Hematopoietic multipotent progenitor cell treated with erythropoietin and hydrocortisone succinate and interleukin-3 and kit ligand, for 6 days (in vitro differentiated cells): ENCODE results near the gene CCDC106.

Source experiments
- DNase-seq: peaks from one replicate; pipeline ENCODE4 v3.0.0-alpha.2; 2015

Gene CCDC106

GRCh38 chr19:55652311-55653128 lies 4.5 kb downstream of the CCDC106 start:
- no peak for DNase-seq

- DNase-seq, result peak; percentile 99
Measured at GRCh38 chr19:55653651-55654322, 5.8 kb downstream of the CCDC106 start.

DNA sequence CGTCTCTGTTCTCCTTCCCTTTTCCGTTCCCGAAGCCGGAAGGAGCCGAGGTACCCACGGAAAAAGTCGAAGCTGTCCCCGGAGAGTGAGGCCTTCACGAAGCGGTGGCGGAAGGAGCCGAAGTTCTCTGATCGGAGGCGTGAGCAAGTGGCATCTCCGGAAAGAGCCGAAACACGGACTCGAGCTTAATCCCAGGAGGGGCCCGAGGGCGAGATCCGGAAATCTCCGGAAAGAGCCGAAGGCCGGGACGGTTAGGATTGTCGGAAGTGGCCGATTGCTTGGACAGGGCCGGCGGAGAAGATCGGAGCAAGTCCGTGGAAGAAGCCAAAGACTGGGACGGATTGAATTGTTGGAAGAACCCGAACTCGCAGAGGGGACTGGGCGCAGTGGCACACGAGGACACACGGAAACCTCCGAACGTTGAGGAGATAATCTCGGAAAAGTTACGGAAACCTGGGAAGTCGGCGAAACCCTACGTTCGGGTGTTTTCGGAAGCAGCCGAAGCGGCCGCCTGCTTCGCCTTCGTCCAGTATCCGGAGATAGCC lies 6.4 kb downstream of the CCDC106 start:
- DNase-seq, result peak; percentile 100

DNA sequence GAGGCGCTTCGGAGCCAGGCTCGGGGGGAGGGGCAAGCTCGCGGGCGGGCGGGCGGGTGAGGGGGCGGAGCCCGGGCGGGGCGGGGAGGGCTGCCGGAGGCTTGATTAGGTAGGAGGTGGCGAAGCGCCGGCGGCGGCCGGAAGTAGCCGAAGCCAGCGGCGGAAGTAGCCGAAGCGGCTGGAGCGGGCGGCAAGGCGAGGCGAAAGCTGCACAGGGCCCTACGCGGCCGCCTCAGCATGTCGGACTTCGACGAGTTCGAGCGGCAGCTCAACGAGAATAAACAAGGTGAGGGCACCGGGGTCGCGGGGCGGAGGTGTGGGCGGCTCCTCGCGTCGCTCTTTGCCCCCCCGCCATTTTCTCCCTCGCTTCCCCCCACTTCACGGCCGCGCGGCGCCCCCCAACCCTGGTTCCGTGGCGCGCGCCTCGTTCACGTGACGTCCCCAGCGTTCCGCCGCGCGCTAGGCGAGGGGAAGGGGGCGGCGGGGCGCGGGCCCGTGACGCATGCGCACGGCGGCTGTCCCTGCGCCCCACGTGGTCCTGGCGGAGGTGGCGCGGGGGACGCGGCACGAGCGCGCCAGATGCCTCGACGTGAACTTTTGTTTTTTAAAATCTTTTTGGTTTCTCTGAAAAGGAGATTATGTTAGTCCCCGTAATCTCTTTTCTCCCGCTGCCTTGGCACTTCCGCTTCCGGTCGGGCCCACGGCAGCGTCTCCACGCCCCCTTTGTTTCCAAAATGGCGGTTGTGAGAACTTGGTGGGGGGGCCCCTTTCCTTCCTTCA lies 7.0 kb downstream of the CCDC106 start, which contains the start of gene U2AF2:
U2AF2 (plus strand) TSS at position 168 of the 780 bp plus-strand sequence; CDS start at position 238, 70 bp downstream.
- DNase-seq, result peak; percentile 96

DNA sequence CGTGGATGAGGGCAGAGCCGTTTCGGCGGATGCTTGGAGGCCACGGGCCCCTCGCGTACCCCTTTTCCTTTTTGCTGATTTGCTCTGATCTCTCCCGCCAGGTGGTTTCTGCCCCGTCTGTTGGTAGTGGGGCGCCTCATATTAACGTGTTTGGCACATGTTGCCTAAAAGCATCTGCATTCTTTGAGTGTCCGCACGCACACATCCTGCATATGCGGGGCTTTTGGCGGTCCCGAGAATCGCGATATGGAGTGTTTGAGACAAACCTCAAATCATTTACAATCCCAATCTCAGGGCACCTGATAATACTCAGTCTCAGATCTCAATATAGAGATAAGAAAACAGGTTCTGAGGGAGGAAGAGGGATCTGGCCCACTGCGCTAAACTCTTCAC lies 7.6 kb downstream of the CCDC106 start:
- DNase-seq, result no peak

DNA sequence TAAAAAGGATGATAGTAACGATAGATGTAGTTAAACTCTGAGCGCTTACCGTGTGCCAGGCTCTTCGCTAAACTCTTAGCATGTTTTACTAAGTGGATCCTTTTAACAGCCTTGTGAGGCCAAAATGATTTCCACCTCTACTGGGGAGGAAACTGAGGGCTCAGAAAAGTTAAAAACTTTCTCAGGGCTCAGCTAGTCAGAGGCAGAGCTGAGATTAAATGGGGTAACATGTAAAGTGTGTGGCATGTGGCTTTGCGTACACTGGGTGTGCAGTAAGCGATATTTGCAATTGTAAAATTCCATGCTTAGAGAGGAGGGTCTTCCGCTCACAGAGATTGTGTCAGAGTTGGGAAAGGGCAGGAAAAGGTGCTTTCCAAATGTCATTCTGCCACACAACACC lies 8.5 kb downstream of the CCDC106 start:
- DNase-seq, result no peak

DNA sequence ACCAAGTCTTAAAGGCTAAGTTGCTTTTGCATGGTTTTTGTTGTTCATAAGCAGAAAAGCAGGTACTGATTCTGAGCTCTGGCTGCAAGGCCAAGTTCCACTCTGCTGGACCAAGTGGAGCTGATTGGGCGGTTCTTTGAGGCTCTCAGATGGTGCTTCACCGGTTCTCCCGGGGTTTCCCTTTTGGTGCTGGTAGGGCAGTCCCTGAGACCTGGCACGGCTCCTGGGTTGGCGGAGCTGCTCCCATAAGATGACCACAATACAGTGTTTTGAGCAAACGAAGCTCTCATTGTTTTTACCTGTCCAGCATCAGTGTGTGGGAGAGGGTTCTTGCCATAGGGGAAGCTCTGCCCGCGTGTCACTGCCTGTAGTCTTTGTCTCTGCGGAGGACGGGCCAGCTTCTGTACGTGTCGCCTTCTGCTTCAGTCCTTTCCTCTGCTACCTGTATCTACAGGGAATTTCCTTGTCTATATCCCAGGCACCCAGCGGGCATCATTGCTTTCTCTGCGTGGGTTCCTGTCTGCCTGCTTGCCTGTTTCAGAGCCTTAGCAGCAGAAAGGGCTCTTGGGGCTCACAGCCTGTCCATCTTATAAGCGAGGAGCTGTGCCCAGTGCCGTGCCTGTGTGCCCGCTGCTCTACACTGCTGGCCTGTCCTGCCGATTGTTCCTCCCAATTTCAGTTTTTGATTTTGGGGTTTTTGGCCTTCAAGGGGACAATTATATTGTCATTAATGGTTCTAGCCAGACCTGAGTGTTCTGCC lies 9.2 kb downstream of the CCDC106 start:
- peak; percentile 32 for DNase-seq

DNA sequence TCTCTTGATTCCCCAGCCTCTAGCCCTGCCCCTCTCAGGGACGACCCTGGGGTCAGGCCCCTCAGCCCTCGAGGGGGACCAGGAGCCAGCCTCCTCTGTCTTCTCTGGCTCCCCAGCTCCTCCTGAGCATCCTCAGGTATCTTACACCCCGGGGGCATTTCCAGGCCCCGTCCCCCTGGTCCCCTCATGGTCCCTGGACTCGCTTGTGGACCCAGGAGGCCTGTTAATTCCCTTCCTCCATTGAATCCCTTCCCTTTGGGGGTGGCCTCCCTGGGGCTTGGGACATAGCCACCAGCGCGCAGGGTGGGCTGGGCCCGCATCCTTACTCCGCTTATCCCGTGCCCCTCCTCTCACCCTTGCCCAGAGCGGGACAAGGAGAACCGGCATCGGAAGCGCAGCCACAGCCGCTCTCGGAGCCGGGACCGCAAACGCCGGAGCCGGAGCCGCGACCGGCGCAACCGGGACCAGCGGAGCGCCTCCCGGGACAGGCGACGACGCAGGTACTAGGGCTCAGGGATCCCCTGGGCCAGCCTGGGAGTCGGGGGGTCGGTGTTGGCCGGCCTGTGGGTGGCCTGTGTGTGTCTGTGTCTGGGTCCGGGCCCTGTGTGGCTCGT lies 10.9 kb downstream of the CCDC106 start:
- DNase-seq, result no peak

DNA sequence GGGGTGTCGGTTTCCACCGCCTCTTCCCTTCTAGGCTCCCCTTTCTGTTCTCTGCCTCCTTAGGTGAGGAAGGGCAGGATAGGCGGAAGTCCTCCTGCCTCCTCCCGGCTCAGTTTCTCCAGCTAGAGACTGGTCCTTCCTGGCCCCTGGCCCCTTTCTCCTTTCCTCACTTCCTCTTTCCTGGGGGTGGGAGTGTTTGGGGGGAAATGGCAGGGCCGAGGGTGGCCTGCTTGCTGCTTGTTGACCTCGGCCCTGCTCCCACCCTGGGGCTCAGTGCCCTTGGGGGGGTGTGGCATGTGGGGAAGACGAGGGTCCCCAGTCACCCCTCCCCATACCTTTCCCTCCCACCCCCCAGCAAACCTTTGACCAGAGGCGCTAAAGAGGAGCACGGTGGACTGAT lies 11.8 kb downstream of the CCDC106 start:
- no peak for DNase-seq

- no peak for DNase-seq
Measured at GRCh38 chr19:55660404-55660803, 12.4 kb downstream of the CCDC106 start.

GRCh38 chr19:55660991-55661390 lies 13.0 kb downstream of the CCDC106 start:
- DNase-seq, result no peak

- DNase-seq, result no peak
Measured at GRCh38 chr19:55661826-55662225, 13.8 kb downstream of the CCDC106 start.

DNA sequence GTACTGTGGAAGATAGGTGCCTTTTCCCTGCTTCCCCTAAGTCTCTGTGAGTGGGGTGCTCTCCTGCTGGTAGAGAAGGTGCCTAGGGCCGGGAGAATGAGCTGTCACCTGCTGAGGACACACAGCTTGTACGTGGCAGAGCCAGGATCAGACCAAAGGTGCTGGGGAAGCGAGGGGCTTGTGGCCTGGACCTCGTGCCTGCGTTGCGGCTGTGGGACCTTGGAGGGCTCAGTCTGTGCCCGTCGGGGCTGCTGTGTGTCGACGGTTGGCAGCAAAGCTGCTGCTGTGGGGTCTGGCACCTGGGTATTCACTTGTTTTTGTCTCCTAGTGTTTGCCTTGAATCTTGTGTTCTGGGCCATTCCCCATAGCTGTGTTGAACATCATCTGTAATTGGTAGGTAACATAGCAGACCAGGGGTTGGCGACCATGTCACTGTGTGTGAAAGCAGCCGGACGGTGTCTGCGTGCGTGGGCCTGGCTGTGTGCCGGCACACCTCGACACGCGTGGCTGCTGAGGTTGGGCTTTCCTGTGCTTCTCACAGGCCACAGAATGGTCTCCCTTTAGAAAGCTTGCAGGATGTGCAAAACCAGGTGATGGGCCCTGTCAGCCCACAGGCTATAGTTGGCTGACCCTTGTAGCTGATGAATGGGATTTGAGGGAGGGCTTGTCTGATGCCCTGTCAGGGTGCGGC lies 16.0 kb downstream of the CCDC106 start:
- DNase-seq, result no peak

GRCh38 chr19:55666343-55667005 lies 18.5 kb downstream of the CCDC106 start:
- DNase-seq, result no peak

DNA sequence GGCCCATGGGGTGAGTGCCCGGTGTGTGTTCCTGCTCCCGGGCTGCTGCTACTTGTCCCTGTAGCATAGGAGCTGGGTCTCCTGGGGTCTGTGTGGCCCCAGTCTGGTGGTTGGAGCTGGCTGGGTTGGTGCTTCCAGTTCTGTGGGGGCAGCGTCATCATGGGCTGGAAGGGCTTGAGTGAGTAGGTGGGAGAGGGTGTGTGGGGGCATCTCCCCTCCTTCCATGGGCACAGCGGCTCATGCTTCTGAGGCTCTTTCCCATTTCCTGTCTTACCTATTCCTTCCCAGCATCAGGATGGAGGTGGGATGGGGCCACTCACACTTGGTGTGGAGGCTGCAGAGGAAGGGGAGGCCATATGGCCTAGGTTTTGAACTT lies 19.0 kb downstream of the CCDC106 start:
- no peak for DNase-seq

DNA sequence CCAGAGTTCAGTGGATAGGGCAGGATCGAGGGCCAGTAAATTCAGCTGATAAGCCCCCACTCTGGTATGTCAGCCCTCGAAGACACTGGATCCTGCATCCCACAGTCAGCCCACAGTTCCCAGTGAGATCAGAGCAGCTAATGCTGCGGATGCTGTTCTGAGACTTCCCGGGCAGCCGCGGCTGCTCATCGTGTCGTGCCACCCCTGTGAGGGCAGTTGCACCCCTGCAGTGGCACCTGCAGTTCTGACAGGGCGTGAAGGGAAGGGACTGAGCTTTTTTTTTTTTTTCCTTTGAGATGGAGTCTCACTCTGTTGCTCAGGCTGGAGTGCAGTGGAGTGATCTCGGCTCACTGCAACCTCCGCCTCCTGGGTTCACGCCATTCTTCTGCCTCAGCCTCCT lies 19.5 kb downstream of the CCDC106 start:
- DNase-seq, result no peak

DNA sequence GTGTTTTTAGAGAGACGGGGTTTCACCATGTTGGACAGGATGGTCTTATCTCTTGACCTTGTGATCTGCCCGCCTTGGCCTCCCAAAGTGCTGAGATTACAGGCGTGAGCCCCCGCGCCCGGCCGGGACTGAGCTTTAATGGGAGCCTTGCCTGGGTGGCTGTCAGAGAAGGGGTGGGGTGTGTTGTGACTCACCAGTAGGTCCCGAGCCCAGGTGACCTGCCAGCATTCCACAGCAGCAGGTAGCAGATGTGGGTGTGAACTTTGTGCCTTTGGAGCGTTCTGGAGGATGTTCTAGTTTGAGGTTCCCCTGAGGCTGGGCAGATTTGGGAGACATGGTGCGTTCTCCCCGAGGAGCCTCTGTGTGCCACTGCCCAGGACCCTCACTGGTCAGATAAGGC lies 19.9 kb downstream of the CCDC106 start:
- DNase-seq, result no peak

DNA sequence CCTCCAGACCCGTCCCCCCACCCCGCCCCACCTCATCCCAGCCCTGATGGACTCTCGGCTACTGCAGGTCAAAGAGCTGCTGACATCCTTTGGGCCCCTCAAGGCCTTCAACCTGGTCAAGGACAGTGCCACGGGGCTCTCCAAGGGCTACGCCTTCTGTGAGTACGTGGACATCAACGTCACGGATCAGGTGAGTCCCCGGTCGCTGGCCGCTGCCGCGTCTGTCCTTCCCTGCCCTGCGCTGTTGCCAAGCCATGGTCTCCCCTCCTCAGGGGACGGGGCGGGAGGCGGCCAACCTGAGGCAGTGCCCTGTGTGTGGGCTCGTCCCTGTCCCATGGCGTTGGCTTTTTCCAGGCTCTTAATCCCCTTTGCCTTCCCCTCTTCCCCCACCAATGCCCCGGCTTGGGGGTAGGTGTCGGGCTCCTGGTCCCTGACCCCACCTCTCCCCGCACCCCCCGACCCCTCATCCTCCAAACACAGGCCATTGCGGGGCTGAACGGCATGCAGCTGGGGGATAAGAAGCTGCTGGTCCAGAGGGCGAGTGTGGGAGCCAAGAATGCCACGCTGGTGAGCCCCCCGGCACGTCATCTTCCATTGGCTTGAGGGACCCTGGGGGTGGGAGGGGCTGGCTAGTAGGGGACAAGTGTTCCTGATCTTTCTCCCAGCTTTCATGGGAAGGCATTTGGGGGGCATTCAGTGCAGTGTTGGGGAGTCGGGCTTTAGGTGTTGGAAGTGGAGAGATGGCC lies 20.8 kb downstream of the CCDC106 start:
- no peak for DNase-seq

- no peak for DNase-seq
Measured at GRCh38 chr19:55669418-55670279, 21.6 kb downstream of the CCDC106 start.
